22Rv1 (cell line): Measurements from ENCODE around the gene CPSF4.

Experiments used
- ZFX ChIP-seq: fragments of 450-650 bp; IDR thresholded peaks from 2 replicates; pipeline ENCODE4 v1.6.1; 2017; ENCODE audit warnings: antibody characterized with exemption, borderline replicate concordance
- TF ChIP-seq, protein P1 (sequence below): fragments of 450-650 bp; IDR thresholded peaks from 2 replicates; pipeline ENCODE4 v1.5.1; 2017; ENCODE audit warnings: mild to moderate bottlenecking

GRCh38 chr7:99398891-99399445 lies 39.8 kb upstream of the CPSF4 start:
- TF ChIP-seq, protein P1, sequence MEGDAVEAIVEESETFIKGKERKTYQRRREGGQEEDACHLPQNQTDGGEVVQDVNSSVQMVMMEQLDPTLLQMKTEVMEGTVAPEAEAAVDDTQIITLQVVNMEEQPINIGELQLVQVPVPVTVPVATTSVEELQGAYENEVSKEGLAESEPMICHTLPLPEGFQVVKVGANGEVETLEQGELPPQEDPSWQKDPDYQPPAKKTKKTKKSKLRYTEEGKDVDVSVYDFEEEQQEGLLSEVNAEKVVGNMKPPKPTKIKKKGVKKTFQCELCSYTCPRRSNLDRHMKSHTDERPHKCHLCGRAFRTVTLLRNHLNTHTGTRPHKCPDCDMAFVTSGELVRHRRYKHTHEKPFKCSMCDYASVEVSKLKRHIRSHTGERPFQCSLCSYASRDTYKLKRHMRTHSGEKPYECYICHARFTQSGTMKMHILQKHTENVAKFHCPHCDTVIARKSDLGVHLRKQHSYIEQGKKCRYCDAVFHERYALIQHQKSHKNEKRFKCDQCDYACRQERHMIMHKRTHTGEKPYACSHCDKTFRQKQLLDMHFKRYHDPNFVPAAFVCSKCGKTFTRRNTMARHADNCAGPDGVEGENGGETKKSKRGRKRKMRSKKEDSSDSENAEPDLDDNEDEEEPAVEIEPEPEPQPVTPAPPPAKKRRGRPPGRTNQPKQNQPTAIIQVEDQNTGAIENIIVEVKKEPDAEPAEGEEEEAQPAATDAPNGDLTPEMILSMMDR: no peak
- no peak for TF ChIP-seq ZFX
